ENCODE results near the gene MAZ. TPM values are rescaled to one million over a fixed set of nuclear protein-coding genes. Genes with fewer than 3 reads are reported as not detected.

Gene MAZ
- total and polyA plus RNA-seq, 2 of the 8 experiments (the other 6 are each of a cell fraction or from before 2014, with no cell fraction given), result 219 to 380 TPM

GRCh38 chr16:29761882-29762281 lies 44.4 kb upstream of the MAZ start (continued):
- no peak for TF ChIP-seq CHD7 (IDR thresholded peaks at IDR 0.05; ENCODE audit: insufficient replicate concordance, low read length)

Data from H1 (cell line).